ENCODE data around the gene TNFSF10. TPM values are rescaled to one million over a fixed set of nuclear protein-coding genes. Genes with fewer than 3 reads are reported as not detected.
A peak's percentile ranks its signal among the peaks of the same experiment; 100 is the strongest.
"Not testable (repeated sequence)": the region's sequence is repeated elsewhere in the genome, so short reads cannot be mapped to it uniquely, and the experiment has no call there.

Gene TNFSF10
- total RNA-seq, 2 experiments from 2014 or later: 151 to 159 TPM

DNA sequence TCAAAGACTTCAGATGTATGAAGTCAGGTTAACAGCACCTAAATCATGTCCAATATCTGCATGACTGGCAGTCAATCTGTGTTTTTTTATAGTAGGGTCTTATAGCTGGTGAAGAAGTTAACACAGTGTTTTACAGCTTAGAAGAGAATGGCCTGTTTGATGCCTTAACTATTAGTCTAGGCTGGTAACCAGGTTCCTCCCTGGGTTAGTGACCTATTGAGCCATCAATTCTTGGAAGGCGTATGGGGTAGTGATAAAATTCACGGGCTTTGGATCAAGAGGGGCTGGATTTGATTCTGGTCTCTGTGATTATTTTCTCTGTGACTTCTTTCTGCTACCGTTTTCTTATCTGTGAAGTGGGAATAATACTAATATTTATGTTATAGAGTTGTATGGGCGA, 16.0 kb upstream of the TNFSF10 start:
- no peak for ATAC-seq (ENCODE audit: low read depth)
- DNase-seq: no peak
- Mint-ChIP-seq H3K9me3 (peaks cover 5% of the 10 kb centered on the region), H3K27ac (no peak overlapping the region), H3K4me1 (peaks cover 55% of the 10 kb centered on the region), H3K27me3 (no peaks in the 10 kb centered on the region), H3K4me3 (no peak overlapping the region), H3K36me3 (peaks cover 28% of the 10 kb centered on the region)
- POLR2A ChIA-PET: interaction anchor here (0.9 to 4.0 kb wide), 2 partner anchors 9 to 16 kb away, joined by 3 to 28 read pairs; partner anchors contain the start of gene TNFSF10

DNA sequence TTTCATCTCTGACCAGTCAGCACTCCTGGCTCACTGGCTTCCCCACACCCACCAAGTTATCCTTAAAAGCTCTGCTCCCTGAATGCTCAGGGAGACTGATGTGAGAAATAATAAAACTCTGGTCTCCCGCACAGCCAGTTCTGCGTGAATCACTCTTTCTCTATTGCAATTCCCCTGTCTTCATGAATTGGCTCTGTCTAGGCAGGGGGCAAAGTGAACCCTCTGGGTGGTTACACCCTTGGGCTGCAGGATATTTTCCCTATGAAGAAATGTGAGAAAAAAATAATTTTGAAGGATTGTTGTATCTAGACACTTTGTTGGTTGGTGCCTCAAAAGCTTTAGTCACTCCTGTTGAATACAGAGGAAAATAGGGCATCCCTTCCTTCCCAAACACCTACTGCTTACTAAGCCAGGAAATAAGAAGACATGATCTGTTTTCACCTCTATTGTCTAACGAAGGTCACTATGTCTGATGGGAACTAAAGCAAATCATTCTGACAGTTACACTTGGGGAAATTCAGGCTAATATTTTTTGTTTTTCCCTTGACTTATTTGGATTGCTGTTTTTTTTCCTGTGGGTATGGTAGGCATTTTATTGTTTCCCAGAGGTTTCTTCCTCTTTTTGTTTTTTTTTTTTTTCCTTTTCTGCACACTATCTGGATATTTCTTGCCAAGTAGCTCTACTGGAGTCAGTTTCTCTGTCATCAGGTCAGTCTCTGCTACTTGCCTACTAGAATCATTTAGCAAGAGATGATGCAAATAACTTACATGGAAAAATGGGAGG, 15.3 kb upstream of the TNFSF10 start:
- peaks cover 55% of the 10 kb centered on the region for H3K4me1 Mint-ChIP-seq
- H3K27me3 Mint-ChIP-seq: no peaks in the 10 kb centered on the region
- peaks cover 28% of the 10 kb centered on the region for H3K36me3 Mint-ChIP-seq
- H3K27ac Mint-ChIP-seq: peak overlapping the region; percentile 95
- H3K4me3 Mint-ChIP-seq: peak overlapping the region; percentile 11
- POLR2A ChIA-PET: interaction anchor here (0.6 to 4.0 kb wide), 4 partner anchors 8 to 53 kb away, joined by 3 to 28 read pairs (median 4); partner anchors contain the start of gene TNFSF10
- peaks cover 5% of the 10 kb centered on the region for H3K9me3 Mint-ChIP-seq
- DNase-seq (no peak), ATAC-seq (ENCODE audit: low read depth) (no peak)

DNA sequence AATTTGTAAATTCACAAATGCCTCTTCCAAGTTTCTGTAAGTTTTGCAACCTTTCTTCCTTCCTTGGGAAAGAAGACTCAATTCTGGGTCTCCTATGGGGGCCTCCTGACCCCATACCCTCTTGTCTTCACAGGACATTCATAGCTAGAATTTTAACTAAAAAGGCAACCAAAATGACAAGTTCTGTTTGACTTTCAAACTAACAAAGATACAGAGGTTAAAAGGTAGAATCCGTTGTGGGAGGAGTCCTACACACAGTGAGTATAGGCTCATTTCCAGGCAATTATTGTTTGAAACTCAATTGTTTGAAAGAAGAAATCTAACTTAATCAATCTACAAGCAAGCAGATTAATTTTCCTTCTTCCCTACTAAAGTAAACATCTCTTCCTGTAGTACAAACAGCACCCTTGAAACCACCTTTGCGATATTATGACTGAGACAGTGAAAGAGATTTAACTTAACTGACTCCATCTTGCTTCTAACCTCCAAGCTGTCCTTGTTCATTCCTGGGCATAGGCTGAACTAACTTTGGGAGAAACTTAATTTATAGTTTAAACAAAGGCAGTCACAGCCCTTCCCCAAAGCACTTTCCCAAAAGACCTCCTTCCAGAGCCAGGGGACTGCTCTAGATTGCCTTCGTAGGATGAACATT, 14.4 kb upstream of the TNFSF10 start:
- POLR2A ChIA-PET: interaction anchor here (1.4 to 4.0 kb wide), 3 partner anchors 15 to 54 kb away, joined by 3 to 28 read pairs (median 4); partner anchors contain the start of gene TNFSF10
- H3K9me3 Mint-ChIP-seq: peaks cover 5% of the 10 kb centered on the region
- ATAC-seq (ENCODE audit: low read depth) (peak; percentile 28), DNase-seq (no peak)
- H3K36me3 Mint-ChIP-seq: peaks cover 31% of the 10 kb centered on the region
- H3K4me1 Mint-ChIP-seq: peaks cover 56% of the 10 kb centered on the region
- H3K4me3 Mint-ChIP-seq: peak overlapping the region; percentile 50
- H3K27me3 Mint-ChIP-seq: no peaks in the 10 kb centered on the region
- peak overlapping the region; percentile 95 for H3K27ac Mint-ChIP-seq

DNA sequence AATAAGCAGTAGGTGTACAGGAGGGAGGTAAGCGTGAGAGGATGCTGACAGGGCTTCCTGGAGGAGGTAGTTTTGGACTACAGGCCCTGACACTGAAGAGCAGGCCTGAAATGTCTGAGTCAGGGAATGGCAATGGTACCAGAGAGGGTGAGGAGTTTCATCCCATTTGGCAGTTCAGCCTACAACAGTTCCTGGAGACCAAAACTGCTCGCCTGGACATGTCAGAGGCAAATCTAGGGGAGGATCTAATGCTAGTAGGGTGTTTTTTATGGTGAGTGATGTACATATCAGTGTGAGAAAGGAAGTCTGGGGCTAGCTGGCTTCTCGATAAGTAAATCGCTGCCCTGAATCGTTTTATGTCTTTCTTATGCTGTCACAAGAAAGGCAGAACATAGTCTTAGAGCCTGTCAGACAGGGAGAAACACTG, 13.8 kb upstream of the TNFSF10 start:
- H3K9me3 Mint-ChIP-seq: peaks cover 5% of the 10 kb centered on the region
- POLR2A ChIA-PET: interaction anchor here (1.4 to 4.0 kb wide), 3 partner anchors 14 to 55 kb away, joined by 3 to 28 read pairs (median 4); partner anchors contain the start of gene TNFSF10
- peaks cover 60% of the 10 kb centered on the region for H3K4me1 Mint-ChIP-seq
- H3K27ac Mint-ChIP-seq: peak overlapping the region; percentile 95
- ATAC-seq (ENCODE audit: low read depth): peak; percentile 82
- DNase-seq: no peak
- peaks cover 33% of the 10 kb centered on the region for H3K36me3 Mint-ChIP-seq
- no peaks in the 10 kb centered on the region for H3K27me3 Mint-ChIP-seq
- peak overlapping the region; percentile 37 for H3K4me3 Mint-ChIP-seq

DNA sequence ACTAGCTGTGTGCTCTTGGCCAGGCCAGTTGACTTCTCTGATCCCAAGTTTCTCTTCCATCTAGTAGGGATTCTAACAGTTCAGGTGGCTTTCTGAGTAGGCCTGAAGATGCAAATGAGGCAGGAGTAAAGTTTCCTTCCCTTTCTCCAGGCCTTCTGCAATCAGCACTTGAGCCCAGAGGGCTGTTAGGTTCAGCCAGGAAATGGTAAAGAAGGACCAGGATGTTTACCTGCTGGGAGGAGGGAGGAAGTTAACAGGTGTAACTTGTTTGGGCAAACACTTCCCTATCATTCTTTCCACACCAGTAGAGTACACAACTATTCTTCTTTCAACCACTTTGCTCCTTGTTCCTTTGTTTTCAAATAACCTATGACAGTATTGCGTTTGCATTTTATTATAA, 13.3 kb upstream of the TNFSF10 start:
- POLR2A ChIA-PET: interaction anchor here (1.4 to 4.0 kb wide), 2 partner anchors 13 to 16 kb away, joined by 3 to 28 read pairs; partner anchors contain the start of gene TNFSF10
- H3K4me1 Mint-ChIP-seq: peaks cover 61% of the 10 kb centered on the region
- peak; percentile 11 for ATAC-seq (ENCODE audit: low read depth)

DNA sequence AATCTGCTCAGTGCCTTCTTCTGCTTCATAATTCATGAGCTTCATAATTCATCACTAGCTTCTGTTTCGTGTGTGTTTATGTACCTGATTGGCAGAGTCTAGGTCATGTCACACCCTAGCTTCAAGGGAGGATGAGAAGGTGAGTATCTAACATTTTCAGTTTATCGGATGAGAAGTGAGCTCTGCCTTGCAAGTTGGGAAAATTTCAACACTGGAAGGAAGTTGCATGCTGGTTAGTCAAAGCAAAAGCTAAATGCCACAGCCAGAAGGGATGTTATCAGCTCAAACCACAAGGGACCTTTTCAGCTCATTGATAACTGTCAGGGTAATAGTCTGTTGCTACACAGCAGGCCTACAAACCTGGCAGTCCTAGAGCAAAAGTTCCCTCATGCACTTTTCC, 7.3 kb upstream of the TNFSF10 start:
- H3K27me3 Mint-ChIP-seq: no peaks in the 10 kb centered on the region
- H3K36me3 Mint-ChIP-seq: peaks cover 18% of the 10 kb centered on the region
- H3K4me3 Mint-ChIP-seq: peak overlapping the region; percentile 84
- H3K27ac Mint-ChIP-seq: peak overlapping the region; percentile 88
- ATAC-seq (ENCODE audit: low read depth) (peak; percentile 77), DNase-seq (no peak)
- POLR2A ChIA-PET: interaction anchor here (0.7 to 5.3 kb wide), 18 partner anchors 8 to 68 kb away, joined by 3 to 65 read pairs (median 4); partner anchors contain the start of gene TNFSF10
- H3K9me3 Mint-ChIP-seq: peaks cover 2% of the 10 kb centered on the region
- H3K4me1 Mint-ChIP-seq: peaks cover 57% of the 10 kb centered on the region

More for the DNA sequence above, 13.3 kb upstream of the TNFSF10 start:
- no peak for DNase-seq
- peak overlapping the region; percentile 37 for H3K4me3 Mint-ChIP-seq
- no peaks in the 10 kb centered on the region for H3K27me3 Mint-ChIP-seq
- peaks cover 5% of the 10 kb centered on the region for H3K9me3 Mint-ChIP-seq
- peaks cover 33% of the 10 kb centered on the region for H3K36me3 Mint-ChIP-seq
- peak overlapping the region; percentile 95 for H3K27ac Mint-ChIP-seq

DNA sequence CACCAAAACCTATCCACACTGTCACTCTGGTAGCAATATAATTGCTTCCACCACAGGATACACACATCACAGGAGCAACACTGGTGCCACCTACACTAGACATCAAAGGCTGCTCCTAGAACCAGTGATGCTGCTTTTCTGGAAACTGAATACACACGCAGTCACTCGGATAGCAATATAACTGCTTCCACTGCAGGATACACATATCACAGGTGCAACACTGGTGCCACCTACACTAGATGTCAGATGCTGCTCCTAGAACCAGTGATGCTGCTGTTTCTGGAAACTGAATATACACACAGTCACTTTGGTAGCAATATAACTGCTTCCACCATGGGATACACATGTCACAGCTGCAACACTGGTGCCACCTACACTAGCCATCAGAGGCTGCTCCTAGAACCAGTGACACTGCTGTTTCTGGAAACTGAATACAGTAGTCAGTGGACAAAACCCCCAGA, 6.9 kb upstream of the TNFSF10 start:
- POLR2A ChIA-PET: interaction anchor here (0.7 to 5.3 kb wide), 19 partner anchors 9 to 68 kb away, joined by 3 to 65 read pairs (median 4); partner anchors contain the start of gene TNFSF10
- H3K4me3 Mint-ChIP-seq: peak overlapping the region; percentile 84

DNA sequence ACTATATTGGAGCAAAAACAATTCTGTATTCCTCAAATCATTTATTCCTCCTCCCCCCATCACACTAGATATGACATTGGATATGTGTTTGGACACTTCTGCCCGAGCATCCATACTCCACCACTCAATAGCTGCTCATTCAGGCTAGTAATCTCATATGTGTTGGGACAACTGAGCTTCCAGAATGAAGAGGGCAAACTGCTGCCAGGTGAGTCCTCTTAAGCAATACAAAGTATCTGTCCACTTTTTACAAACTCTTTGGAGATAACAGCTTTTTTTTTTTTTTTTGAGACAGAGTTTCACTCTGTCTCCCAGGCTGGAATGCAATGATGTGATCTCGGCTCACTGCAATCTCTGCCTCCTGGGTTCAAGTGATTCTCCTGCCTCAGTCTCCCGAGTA, 5.4 kb upstream of the TNFSF10 start:
- H3K27me3 Mint-ChIP-seq: no peaks in the 10 kb centered on the region
- POLR2A ChIA-PET: interaction anchor here (1.4 to 3.5 kb wide), 2 partner anchors 52 to 63 kb away, joined by 4 to 41 read pairs; no protein-coding TSS in a partner anchor
- peaks cover 15% of the 10 kb centered on the region for H3K36me3 Mint-ChIP-seq
- no peak overlapping the region for H3K4me3 Mint-ChIP-seq
- DNase-seq (no peak), ATAC-seq (ENCODE audit: low read depth) (no peak)
- no peak overlapping the region for H3K27ac Mint-ChIP-seq
- peaks cover 59% of the 10 kb centered on the region for H3K4me1 Mint-ChIP-seq
- H3K9me3 Mint-ChIP-seq: peaks cover 2% of the 10 kb centered on the region

More for the DNA sequence above, 6.9 kb upstream of the TNFSF10 start:
- peaks cover 2% of the 10 kb centered on the region for H3K9me3 Mint-ChIP-seq
- H3K27ac Mint-ChIP-seq: peak overlapping the region; percentile 88
- no peaks in the 10 kb centered on the region for H3K27me3 Mint-ChIP-seq
- ATAC-seq (ENCODE audit: low read depth) (peak; percentile 65), DNase-seq (no peak)
- H3K36me3 Mint-ChIP-seq: peaks cover 15% of the 10 kb centered on the region
- H3K4me1 Mint-ChIP-seq: peaks cover 55% of the 10 kb centered on the region

DNA sequence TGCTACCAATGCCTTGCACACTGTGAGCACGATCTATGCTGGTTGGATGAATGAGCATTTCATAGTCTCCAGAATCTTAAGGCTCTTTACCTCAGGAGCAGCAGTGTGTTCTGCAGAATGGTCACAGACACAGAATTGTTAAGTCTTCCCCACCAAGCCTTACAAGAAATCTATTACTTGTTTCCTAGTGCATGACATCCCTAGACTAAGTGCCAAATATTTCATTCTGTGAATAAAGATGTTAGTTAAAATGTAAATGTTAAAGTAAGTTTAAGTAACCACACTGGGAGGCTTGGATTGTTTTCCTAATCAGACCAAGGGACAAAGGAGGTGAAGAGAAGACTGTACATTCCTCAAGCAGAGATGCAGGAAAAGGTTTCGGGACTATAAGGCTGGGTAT, 4.1 kb upstream of the TNFSF10 start:
- DNase-seq (no peak), ATAC-seq (ENCODE audit: low read depth) (no peak)
- Mint-ChIP-seq H3K9me3 (peaks cover 2% of the 10 kb centered on the region), H3K4me3 (no peak overlapping the region), H3K36me3 (peaks cover 13% of the 10 kb centered on the region), H3K4me1 (peaks cover 53% of the 10 kb centered on the region), H3K27ac (peak overlapping the region; percentile 12), H3K27me3 (no peaks in the 10 kb centered on the region)
- POLR2A ChIA-PET: interaction anchor here (1.4 to 1.5 kb wide), 2 partner anchors 54 to 68 kb away, joined by 3 to 4 read pairs; no protein-coding TSS in a partner anchor

DNA sequence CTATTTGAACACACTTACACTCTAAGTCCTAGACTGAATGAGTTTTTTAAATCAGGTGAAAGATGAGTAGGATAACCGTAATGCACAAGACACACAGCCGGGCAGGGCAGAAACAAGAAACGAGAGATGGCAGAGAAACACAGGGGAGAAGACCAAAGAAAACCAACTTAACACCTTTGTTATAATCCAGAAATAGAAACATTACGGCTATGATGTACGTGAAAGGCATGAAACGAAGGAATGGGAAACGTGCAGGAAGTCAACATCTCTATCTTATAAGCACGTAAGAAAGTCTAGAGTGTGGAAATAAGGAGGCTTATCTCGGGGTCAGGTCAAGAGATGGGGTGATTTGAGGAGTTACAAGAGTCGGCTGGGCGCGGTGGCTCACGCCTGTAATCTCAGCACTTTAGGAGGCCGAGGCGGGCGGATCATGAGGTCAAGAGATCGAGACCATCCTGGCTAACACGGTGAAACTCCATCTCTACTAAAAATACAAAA, 1.9 kb upstream of the TNFSF10 start:
- DNase-seq (no peak), ATAC-seq (ENCODE audit: low read depth) (no peak)
- Mint-ChIP-seq H3K27me3 (no peaks in the 10 kb centered on the region), H3K27ac (no peak overlapping the region), H3K36me3 (peaks cover 34% of the 10 kb centered on the region), H3K9me3 (peaks cover 2% of the 10 kb centered on the region), H3K4me1 (peaks cover 40% of the 10 kb centered on the region), H3K4me3 (no peak overlapping the region)
- POLR2A ChIA-PET: no interaction called here

DNA sequence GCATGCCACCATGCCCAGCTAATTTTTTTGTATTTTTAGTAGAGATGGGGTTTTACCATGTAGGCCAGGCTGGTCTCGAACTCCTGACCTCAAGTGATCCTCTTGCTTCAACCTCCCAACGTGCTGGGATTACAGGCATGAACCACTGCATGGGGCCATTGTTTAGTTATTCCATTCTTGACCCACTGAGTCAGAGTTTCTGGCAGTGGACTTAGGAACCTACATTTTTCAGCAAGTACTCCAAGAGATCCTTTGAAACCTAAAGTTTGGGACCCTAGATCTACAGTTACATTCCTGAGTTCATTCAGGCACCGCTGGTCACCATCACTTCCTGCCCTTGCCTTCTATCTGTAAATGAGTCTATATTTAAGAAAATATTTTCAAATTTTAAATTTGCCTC, 1.4 kb upstream of the TNFSF10 start:
- ATAC-seq (ENCODE audit: low read depth): no peak
- POLR2A ChIA-PET: interaction anchor here (1.2 to 10.3 kb wide), 5 partner anchors 11 to 68 kb away, joined by 4 to 214 read pairs (median 46); no protein-coding TSS in a partner anchor
- Mint-ChIP-seq H3K27ac (peak overlapping the region; percentile 94), H3K27me3 (no peaks in the 10 kb centered on the region), H3K9me3 (peaks cover 2% of the 10 kb centered on the region), H3K4me3 (peak overlapping the region; percentile 99), H3K4me1 (peaks cover 38% of the 10 kb centered on the region), H3K36me3 (peaks cover 39% of the 10 kb centered on the region)
- DNase-seq: no peak

DNA sequence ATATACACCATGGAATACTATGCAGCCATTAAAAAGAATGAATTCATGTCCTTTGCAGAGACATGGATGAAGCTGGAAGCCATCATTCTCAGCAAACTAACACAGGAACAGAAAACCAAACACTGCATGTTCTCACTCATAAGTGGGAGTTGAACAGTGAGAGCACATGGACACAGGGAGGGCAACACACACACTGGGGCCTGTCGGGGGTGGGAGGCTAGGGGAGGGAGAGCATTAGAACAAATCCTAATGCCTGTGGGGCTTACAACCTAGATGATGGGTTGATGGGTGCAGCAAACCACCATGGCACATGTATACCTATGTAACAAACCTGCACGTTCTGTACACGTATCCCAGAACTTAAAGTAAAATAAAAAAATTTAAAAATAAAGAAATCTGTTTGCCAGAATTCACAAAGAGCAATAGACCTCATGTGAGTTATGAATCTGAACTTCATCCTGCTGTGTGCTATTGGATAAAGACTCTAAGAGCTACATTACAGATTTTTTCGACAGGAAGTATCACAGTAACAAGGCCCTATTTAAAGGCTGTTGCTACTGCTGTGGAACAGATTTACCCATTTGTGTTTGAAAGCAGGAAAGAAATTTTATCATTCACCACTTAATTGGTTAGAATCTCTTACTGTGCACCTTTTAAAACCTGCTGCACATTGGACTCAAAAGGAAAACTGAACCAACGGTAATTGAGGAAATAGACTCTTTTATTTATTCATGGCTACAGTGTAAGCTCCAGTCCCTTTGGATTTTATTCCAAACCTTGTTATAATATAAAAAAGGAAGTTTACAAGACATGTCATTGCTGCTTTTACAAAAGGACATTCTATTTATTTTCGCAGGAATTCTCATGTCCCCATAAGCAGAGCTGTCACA, 1.1 kb downstream of the TNFSF10 start:
- not testable (repeated sequence) for H3K27me3 Mint-ChIP-seq, H3K9me3 Mint-ChIP-seq, DNase-seq
- POLR2A ChIA-PET: interaction anchor here (0.9 to 10.3 kb wide), 15 partner anchors 9 to 189 kb away, joined by 3 to 214 read pairs (median 7); no protein-coding TSS in a partner anchor
- ATAC-seq (ENCODE audit: low read depth): peak; percentile 11
- peak overlapping the region; percentile 96 for H3K27ac Mint-ChIP-seq
- H3K36me3 Mint-ChIP-seq: peaks cover 50% of the 10 kb centered on the region
- H3K4me3 Mint-ChIP-seq: peak overlapping the region; percentile 99
- H3K4me1 Mint-ChIP-seq: peaks cover 41% of the 10 kb centered on the region
